ENCODE results near the gene SEMA6A. TPM values are rescaled to one million over a fixed set of nuclear protein-coding genes. Genes with fewer than 3 reads are reported as not detected.

SEMA6A gene
- polyA plus RNA-seq, 4 donors, result 39.6 to 61.6 (median 54.8) TPM

DNA sequence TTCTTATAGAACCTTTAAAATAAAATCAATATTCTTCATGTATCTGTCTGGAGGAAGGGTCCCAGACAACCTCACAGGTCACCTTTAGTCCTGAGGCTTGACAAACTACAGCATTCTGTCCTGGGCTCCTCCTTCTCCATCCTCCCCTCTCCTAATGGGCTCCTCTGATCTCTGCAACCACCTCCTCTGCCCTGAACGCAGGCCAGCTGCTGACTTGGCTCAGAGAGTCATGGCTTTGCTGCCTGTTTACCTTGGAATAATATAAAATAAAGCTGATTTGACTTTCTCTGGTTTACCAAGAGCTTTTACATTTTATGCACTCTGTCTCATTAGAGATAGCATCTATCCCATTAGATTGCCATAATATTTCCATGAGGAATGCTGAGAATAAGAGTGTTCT is 159.4 kb downstream of the SEMA6A start:
- DNase-seq (ENCODE audit: low read depth in 4 of 4, low spot score in 2 of 4), result no peak

DNA sequence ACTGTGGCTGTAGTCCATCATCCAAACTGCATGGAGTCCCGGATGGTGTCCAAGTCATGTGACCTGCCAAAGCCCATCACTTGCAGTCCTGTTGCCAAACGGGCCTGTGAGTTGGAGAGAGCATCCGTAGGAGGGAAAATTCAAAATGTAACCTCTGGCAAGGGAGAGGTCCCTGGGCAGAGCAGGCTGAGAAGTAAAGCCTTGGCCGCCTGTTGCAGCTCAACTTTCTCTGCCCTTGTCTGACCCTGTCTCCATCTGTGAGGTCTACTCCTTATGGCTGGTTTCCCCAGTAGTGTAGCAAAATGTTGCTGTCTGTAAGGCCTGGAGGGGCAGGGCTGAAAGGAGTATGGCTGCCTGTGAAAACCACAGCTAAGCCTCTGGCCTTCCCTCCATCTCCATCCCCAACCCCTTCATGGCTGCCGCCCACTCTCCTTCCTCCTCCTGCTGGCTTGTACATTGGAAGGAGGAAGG is 163.5 kb downstream of the SEMA6A start:
- DNase-seq (ENCODE audit: low read depth in 4 of 4, low spot score in 2 of 4), result no peak

DNA sequence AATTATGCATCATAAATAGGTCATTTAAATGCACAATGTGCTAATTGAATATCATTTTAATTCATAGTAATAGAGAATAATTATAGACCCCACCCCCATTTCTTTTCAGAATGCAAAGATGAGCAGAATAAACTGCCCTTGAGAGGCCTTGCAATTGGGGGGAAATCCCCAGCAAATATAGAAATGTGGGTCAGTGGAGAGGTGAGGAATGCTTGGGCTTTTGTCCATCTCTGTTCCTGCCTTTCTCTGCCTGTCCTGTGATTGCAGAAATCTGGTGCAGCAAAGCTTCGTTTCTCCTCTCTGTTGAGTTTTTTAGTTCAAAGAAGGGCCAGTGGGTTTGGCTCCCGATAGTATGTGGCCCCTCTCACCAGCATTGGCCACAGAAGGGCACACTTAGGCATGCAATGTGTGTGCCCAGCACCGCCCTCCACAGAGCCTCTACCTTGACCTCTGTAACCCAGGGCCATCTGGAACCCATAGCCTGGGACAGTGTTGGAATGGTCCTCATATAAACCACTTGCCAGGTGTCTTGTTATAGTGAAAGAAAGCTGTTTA is 164.2 kb downstream of the SEMA6A start:
- no peak for DNase-seq (ENCODE audit: low read depth in 4 of 4, low spot score in 2 of 4)

DNA sequence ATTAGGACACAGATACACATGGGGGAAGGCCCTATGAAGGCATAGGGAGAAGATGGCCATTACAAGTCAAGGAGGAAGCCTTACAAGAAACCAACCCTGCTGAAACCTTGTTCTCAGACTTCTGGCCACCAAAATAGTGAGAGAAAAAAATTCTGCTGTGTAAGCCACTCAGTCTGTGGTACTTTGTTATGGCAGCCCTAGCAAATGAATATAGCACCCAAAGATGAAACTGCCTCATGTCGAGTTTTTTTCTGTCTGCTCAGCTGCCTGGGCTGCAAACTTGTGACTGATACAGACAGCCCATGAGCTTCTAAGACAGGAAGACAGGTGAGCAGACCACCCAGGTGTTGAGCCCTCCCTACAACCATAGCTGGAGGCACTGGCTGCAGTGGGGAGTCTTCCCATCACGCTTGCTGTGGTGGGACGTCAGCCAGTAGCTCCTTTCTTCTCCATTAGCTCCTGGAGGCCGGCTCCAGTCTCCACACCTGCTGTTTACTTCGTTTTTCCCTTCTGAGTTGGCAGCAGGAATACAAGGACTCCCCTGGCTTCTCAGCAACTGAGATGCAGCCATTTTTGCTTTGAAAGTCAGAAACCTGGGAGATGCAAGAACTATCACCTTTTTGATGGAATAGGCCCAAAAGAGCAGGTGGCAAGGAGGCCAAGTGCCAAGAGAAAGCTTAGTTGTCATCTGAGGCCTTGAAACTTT is 164.9 kb downstream of the SEMA6A start:
- DNase-seq (ENCODE audit: low read depth in 4 of 4, low spot score in 2 of 4), result no peak

DNA sequence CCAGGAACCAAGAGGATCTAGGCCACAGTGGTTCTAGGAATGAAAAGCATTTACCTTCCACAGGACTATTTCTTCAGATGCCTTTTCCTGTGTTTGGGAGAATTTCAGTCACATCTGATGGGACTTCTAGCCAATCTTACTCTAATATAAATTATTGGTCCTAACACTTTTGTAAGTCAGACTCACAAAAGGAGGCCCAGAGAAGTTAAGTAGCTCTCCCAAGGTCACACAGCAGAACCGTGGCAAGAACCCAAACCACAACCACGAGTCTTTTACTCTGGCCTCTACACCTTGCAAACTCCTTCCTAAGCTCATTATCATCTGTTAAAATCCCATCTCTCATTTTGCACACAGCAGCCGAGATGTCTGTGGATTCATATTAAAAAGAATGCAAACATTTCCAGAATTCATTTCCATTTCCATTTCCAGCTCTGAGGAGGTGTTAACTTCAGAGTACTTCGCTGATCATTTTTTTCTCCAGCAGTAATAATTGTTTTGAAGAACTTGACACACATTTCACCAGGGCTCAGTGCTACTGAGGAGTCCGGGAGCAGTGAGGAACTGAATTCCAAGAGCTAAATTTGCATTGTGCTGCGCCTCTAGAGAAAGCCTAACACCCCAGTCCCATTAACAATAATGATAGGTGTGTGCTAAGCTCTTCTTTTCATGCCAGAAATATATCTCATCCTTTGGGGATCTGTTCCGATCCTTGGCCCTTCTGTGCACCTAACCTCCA is 168.1 kb downstream of the SEMA6A start:
- no peak for DNase-seq (ENCODE audit: low read depth in 4 of 4, low spot score in 2 of 4)

DNA sequence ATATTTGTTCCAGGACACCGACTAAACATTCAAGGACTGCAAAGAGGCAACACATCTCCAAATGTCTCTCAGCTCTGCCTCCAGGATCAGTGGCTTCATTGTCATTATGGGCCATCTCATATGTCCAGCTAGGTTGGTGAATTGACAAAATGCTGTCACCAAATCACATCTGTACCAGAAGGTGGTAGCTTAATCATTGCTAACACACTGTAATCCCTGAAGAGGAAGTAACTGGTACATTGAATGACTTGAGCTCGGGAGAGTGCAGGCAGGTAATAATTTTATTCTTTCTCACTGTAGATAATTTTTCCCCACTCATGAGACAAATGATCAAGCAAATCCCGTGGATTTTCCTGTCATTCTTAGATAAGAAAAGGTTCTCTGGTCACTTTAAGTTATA is 169.8 kb downstream of the SEMA6A start:
- DNase-seq (ENCODE audit: low read depth in 4 of 4, low spot score in 2 of 4), result no peak

DNA sequence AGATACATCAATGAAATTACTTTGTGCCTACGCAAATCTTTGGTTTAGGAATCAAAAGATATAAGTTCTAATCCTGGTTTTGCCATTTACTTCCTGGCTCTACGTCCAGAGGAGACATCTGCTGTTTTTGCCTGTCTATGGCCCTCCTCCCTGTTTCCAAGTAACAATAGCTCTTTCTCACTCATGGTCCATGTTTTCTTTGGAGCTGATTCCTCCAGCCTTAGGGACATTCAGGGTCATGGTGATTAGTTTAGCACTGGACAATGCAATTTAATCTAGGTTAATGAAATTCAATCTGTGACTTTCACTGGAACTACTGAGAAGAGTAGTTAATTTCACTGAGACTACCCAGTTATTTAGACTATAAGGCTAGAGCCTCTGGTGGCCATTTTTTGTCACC is 170.6 kb downstream of the SEMA6A start:
- DNase-seq (ENCODE audit: low read depth in 4 of 4, low spot score in 2 of 4), result no peak

DNA sequence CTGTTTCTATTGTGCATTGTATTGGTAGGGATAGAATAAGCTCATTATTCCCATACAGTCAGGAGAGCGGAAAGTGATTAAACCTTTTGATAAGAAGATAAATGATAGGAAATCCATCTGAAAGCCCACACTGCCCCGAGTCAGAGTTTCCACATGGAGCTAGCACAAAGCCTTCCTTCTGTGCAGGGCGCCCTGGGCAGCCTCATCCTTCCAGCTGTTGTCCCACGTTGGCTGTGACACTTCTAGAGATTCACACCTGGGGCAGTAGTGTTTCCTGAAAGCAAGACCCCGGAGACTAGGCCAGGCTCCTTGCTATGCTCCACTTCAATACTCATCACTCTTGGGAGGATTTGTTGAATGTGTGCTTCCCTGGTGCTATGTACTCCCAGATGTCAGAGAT is 172.4 kb downstream of the SEMA6A start:
- DNase-seq (ENCODE audit: low read depth in 4 of 4, low spot score in 2 of 4), result no peak

DNA sequence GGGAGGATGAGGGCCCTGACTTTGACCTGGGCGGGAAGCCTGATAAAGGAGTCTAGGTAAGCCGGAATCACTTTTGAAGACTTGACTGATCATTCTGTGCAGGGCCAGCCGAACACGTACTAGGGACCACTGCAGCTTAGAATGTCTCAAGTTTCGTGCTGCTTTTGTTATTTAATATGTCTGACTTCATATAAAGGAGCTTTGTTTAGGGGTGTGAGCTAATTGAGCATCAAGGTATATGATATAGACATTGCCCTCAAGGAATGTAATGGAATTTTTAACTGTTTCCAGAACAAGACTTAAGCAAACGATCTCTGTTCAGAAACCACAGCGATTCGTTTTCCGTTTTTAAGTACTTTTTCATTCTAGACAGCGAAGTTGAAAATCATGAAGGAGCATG is 173.0 kb downstream of the SEMA6A start:
- no peak for DNase-seq (ENCODE audit: low read depth in 4 of 4, low spot score in 2 of 4)

DNA sequence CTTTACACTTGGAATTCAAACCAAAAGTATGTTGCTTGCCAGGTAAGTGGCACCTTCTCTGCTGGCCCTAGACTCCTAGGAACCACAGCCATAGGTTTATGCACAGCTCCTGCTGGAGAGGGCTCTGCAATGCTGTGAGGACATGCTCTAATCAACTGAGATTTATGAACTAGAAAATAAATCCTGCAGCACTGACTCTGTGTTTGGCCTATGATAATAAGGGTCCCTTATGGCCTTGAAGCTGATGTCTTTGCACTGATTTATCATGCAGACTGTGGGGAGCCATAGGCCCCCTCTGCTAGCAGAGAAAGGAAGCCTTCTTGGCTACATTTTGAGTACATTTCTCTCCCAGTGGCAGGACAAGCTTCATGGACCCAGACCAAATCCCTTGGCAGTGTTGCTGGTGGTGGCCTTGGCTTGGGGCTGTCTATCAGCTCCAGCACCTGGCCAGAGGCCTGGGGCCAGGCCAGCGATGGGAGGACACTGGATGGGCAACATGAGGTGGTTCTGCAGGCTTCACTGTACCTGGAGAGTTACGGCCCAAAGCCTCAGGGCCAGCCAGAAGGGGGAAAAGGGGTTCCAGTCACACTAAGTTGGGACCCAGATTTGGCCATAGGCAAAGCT is 178.0 kb downstream of the SEMA6A start:
- no peak for DNase-seq (ENCODE audit: low read depth in 4 of 4, low spot score in 2 of 4)

DNA sequence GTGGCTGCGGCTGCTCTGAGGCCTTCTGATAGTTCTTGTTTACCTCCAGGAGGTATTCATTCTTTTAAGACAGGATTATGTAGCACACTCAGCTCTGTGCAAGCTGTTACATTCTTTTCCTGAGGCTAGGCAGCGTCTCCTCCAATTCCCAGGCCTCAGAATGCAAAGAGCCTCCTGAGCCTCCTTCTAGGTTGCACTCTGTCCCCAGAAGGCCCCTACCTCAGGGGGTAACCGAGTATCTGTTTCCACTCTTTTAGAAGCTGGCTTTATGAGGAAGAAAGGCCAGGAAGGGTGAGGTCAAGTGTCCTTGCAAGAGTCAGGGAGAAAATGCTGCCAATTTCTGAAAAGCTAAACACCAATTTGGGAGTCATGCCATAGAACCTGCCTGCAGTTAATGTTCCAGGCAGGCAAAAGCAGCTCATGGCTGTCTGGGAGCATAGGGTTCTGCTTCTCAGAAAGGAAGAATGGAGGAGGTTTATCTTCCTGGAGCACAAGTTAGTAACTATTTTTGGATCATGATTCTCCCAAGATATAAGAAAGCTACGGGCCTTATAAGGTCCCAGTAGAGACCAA is 178.9 kb downstream of the SEMA6A start:
- DNase-seq (ENCODE audit: low read depth in 4 of 4, low spot score in 2 of 4), result no peak

DNA sequence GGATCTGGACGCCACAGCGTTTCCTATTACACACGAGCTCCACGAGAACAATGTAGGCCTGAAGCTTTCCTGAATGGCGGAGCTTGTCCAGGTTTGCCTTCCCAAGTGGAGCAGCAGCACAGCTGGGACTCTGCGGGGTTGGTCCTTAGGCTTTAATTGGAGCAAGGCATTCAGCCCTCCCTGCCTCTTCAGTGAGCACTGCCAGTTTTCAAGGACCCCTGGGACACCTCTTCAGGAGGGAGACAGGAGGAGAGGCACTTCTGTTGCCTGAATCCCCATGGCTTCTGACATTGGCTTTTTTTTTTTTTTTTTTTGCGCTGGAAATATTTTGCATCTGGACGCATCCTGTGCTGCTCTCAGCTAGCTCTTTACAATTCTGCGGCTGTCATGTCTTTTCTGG is 179.4 kb downstream of the SEMA6A start:
- DNase-seq (ENCODE audit: low read depth in 4 of 4, low spot score in 2 of 4), result no peak

DNA sequence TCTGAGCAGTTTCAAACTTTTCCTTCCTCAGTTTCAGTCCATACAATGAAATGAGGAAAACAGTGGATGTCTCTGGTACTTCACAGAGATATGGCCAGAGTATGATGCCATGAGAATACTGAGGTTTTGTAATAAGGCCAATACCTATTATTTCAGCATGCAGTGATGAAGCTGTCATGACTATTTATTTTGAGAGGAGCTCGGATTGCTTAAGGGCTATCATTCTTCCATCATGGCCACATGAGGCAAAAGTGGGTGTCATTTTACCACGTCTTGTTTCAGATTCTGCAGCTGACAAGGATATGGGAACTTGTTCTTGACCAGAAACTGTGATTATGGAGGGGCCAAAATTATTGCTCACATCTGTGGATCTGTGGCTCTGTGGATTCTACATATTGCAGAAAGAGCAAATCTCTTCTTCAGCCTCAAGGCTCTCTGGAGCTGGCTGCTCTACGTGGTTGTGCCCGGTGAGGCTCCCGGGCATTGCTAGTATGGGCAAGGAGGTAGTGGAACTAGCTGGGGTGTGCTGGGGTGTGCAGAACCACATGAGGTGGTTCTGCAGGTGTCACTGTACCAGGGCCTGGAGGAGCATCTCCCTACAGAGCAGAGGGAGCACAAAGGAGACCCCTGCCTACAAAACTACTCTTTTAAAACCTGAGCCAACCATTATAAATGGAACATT is 180.3 kb downstream of the SEMA6A start:
- DNase-seq (ENCODE audit: low read depth in 4 of 4, low spot score in 2 of 4), result no peak

All from left renal cortex interstitium (tissue), 4 donors.